Hematopoietic multipotent progenitor cell treated with erythropoietin and hydrocortisone succinate and interleukin-3 and kit ligand, for 17 days (in vitro differentiated cells): ENCODE results near the gene OR5V1.
"Not testable (repeated sequence)": the region's sequence is repeated elsewhere in the genome, so short reads cannot be mapped to it uniquely, and the experiment has no call there.

Experiments
- DNase-seq: peaks from one replicate; pipeline ENCODE4 v3.0.0-alpha.2; 2015; ENCODE audit warnings: low spot score

OR5V1 gene

DNA sequence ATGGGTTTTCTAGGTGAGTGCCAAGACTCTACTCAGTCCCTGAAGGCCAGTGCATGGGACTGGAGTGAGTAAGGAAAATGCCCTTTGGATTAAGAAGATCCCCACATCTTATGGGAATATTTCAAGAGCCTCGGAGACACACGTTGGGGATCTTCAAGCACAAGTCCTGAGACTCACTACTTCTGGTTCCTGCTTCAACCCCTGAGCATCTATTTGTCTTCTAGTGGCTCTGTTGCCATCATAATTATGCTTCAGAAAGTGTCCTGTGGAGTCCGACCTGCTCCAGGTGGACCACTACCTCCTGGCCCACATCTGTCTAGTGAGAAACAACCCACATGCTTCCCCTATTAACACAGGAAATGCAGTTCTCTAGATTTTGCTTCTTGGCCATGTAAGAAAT is at the start of gene OR5V1:
Gene OR5V1 (minus strand): TSS at position 101 of the 400 bp plus-strand sequence. CDS start 12,670 bp downstream, outside the sequence.
- no peak for DNase-seq

GRCh38 chr6:29414588-29414987 is 45.9 kb upstream of the OR5V1 start, which contains the start of gene OR12D1:
TSS of gene OR12D1 (plus strand) at chr6:29414928.
- no peak for DNase-seq

GRCh38 chr6:29403801-29404200 is 35.1 kb upstream of the OR5V1 start:
- no peak for DNase-seq

DNA sequence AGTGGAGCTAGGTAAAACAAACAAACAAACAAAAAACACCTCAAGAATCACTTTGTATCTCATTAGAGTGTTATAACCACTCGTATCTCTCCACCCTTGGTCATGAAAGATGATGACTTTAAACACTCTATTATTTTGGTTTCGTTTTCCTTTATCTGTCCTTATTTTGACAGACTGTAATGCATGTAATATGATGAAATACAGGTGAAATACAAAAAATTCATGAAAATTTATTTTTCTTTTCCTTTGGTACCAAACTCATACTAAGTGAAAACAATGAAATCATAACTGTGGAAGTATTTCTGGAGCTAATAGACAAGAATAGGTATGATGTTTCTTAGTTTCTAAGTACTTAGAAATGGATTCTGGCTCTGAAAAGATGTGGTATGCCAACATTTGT is 30.9 kb upstream of the OR5V1 start:
- no peak for DNase-seq

GRCh38 chr6:29395331-29395730 is 26.7 kb upstream of the OR5V1 start, which contains the start of gene OR12D2:
TSS of gene OR12D2 (plus strand) at chr6:29395631. CDS start at chr6:29396700, 1,069 bp downstream.
- DNase-seq: no peak

DNA sequence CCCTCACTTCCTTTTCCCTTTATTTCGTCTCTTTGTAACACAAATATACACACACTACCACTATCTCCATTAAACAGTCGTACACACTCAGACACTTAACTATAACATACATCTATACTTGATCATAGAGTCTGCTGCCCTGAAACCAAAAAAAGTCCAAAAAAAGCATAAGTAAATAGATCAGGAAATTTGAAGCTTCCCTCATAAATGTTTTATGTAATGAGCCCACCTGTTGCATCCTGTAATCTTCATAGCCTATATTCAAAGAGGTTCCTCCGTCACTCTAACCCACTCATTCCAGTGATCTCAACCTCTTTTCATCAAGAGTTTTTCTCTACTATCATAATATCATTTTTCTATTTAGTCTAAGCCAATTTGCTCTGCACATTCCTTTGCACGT is 19.9 kb upstream of the OR5V1 start:
- DNase-seq: no peak

DNA sequence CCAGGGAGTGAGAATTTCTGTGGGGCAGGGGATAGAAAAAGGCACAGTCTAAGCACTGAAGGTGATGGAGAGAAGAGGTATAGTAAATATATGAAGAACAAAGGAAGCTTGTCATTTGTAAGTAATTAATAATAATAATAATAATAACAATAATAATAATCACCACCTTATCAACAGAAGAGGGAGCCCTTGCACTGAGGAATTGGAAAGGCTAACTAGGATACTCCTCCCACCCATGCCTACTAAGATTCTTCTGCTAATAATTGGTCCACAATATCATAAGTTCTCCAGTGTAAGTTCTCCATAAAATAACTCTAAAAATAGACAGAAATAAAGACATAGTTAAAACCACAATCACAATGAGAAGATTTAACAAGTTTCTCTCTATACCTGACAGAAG is 7.3 kb upstream of the OR5V1 start:
- DNase-seq: no peak

- DNase-seq: no peak
These were observed 6.5 kb upstream of the OR5V1 start, which contains the start of gene OR12D3 for GRCh38 chr6:29375191-29375590. TSS of gene OR12D3 (minus strand) at chr6:29375291. CDS start at chr6:29375287, 4 bp downstream.

DNA sequence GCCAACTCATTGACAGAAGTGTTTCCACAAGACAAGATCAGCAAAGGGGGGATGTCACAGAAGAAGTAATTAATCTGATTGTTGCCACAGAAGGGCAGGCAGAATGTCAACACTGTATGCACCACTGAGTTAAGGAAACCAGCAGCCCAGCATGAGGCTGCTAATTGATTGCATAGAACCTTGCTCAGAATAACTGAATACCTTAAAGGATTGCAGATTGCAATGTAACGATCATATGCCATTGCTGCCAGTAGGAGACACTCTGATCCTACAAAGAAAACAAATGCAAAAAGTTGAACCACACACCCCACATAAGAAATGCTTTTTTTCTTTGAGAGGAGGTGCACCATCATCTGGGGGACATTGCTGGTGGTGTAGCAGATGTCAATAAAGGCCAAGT is 13.1 kb downstream of the OR5V1 start:
- DNase-seq: no peak

GRCh38 chr6:29354980-29355379 is 13.7 kb downstream of the OR5V1 start:
- no peak for DNase-seq

- not testable (repeated sequence) for DNase-seq
These were observed 19.3 kb downstream of the OR5V1 start for GRCh38 chr6:29349348-29349747.

DNA sequence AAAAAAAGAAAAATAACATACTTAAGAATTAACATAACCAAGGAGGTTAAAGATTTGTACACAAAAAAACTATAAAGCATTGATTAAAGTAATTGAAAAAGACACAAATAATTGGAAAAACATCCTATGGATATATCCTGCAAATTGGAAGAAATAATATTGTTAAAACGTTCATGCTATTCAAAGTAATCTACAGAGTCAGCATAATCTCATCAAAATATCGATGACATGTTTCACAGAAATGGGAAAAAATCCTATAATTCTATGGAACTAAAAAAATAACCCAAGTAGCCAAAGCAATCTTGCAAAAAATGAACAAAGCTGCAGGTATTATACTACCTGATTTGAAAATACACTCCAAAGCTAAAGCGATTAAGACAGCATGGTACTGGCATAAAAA is 23.3 kb downstream of the OR5V1 start:
- no peak for DNase-seq

- no peak for DNase-seq
These were observed 32.4 kb downstream of the OR5V1 start for GRCh38 chr6:29336269-29336668.

GRCh38 chr6:29332676-29333075 is 36.0 kb downstream of the OR5V1 start:
- no peak for DNase-seq

DNA sequence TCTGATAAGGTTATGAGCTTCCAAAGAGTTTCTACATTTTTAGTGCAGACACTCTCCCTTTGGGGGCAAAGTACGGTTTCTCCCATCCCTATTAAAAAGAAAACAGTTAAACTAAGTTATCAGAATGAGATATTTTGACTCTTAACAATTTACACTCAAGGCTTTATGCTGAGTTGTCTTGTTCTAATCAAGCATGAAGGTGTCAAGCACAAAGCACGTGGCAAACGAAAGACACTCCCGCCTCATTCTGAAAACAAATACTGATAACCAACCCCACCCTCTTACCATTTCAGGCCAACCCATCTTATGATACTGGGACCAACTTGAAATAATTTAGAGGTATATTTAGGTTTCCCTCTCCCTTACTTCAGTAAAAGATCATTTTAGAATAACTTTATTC is 42.9 kb downstream of the OR5V1 start:
- no peak for DNase-seq

DNA sequence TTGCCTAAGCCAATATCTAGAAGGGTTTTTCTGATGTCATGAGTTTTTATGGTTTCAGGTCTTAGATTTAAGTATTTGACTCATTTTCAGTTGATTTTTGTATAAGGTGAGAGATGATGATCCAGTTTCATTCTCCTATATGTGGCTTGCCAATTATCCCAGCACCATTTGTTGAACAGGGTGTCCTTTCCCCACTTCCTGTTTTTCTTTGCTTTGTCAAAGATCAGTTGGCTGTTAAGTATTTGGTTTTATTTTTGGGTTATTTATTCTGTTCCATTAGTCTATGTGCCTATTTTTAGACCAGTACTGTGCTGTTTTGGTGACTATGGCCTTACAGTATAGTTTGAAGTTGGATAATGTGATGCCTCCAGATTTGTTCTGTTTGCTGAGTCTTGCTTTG is 45.3 kb downstream of the OR5V1 start:
- DNase-seq: not testable (repeated sequence)

DNA sequence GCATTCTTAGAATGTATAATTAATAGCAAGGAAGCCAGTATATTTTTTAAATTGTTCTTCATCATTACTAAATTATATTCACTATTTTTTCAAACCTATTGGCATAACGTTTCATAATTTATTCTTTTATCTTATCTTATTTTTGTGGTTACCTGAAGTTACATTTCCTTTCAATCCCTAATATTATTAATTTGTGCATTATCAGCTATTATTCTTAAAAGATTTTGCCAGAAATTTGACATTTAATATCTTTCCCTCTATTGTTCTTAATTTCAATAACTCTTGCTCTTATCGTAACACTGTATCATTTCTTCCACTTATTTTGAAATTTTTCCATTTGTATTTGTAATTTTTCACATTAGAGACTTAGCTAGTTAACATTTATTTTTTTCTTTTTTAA is 48.7 kb downstream of the OR5V1 start:
- no peak for DNase-seq
